Transverse colon (tissue), 4 donors: ENCODE data around the gene KIN.

Experiments used
- POLR2A ChIP-seq: fragments of 450-650 bp; IDR thresholded peaks from one replicate; pipeline ENCODE4 v1.6.1; 2016; ENCODE audit warnings: antibody characterized with exemption, mild to moderate bottlenecking, moderate library complexity
- POLR2AphosphoS5 ChIP-seq, 3 donors: sonication (generic); formaldehyde crosslinking; IDR thresholded peaks; one replicate each; pipeline ENCODE4 v1.6.1; 2016; ENCODE audit warnings: antibody characterized with exemption in 3 of 3
- TF ChIP-seq, protein P1 (sequence below), 5 experiments: fragments of 200-600 bp in 3 of 5; fragments of 450-650 bp in 2 of 5; sonication (generic) in 3 of 5; IDR thresholded peaks; 1 replicate in 2 of 5; 2 replicates in 3 of 5; pipeline ENCODE4 v1.5.1; 2016 to 2017; ENCODE audit warnings: antibody characterized with exemption in 5 of 5, inconsistent platforms in 3 of 5, mild to moderate bottlenecking in 2 of 5, moderate library complexity in 1 of 5

DNA sequence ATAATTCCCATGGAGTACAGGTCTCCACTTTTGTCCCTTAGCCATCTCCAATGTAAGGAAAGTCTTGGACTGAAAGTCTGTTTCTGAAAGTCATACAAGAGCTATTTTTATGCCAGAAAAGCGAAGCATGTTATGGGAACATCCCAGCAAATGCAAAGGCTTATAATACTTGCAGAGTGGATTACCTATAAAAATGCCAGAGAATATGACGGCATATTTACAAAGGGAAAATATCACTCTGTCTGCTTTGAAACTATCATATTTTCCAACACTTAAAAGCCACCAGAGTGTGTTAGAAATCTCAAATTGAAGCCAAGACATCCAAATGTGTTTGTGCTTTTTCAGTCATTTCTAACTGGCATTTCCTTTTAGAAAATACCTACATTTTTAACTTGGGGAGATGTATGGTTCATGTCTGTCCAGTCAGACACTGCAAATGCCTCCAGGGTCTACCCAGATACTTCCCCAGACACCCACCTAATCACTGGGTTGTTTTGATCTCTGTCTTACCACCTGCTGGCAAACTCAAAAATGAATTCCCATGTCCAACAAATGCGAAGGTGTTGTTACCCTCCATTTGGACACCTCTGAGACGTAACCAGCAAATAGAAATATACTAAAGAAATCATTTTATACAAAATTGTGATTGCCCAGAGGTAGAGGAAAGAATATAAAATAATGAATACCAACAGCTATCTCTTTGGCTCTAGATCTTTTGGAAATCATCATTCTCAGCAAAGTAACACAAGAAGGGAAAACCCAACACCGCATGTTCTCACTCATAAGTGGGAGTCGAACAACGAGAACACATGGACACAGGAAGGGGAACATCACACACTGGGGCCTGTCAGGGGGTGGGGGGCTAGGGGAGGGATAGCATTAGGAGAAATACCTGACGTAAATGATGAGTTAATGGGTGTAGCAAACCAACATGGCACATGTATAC is 83.4 kb downstream of the KIN start:
- no peak for TF ChIP-seq POLR2A
- TF ChIP-seq, protein P1, sequence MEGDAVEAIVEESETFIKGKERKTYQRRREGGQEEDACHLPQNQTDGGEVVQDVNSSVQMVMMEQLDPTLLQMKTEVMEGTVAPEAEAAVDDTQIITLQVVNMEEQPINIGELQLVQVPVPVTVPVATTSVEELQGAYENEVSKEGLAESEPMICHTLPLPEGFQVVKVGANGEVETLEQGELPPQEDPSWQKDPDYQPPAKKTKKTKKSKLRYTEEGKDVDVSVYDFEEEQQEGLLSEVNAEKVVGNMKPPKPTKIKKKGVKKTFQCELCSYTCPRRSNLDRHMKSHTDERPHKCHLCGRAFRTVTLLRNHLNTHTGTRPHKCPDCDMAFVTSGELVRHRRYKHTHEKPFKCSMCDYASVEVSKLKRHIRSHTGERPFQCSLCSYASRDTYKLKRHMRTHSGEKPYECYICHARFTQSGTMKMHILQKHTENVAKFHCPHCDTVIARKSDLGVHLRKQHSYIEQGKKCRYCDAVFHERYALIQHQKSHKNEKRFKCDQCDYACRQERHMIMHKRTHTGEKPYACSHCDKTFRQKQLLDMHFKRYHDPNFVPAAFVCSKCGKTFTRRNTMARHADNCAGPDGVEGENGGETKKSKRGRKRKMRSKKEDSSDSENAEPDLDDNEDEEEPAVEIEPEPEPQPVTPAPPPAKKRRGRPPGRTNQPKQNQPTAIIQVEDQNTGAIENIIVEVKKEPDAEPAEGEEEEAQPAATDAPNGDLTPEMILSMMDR (IDR thresholded peaks at IDR 0.05) = no peak
- no peak for TF ChIP-seq POLR2AphosphoS5 (IDR thresholded peaks at IDR 0.05)
